ENCODE measurements around the gene GLTP.

Gene GLTP

DNA sequence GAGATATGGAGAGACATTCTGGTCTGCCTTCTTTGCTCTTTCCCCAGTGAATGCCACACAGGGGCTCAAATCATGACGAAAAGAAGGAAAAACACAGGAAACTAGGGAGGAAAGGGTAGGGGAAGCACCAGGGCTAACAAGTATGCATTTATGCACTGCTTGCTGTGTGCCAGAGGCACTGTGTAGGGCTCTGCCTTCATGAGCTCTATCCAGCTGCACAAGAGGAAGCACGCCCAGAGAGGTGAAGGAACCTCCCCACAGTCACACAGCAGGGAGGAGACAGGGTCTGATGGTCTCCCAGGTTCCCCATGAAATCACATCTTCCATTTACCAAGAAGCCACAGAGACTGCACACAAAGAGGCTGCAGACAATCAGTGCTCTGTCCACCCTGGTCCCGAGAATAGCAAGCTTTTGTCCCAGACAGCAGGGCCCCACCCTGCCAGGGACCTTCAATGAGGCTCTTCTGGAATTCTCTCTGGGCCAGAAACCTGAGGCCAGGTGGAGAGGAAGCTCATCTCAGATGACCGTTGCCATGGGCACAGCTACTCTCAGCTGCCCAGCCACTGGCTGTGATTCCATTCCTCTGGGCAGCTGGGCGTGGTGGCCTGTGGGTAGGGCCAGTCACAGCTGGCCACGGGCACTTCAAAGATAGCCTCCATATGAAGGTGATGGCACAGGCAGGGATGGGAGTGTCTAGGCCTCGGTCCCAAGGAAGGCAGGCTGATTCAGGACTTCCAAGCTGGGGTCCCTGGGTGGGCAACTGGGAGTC is 39.9 kb downstream of the GLTP start:
- no peak for DNase-seq

- no peak for DNase-seq
These were observed 40.9 kb downstream of the GLTP start for GRCh38 chr12:109839444-109839843.

DNA sequence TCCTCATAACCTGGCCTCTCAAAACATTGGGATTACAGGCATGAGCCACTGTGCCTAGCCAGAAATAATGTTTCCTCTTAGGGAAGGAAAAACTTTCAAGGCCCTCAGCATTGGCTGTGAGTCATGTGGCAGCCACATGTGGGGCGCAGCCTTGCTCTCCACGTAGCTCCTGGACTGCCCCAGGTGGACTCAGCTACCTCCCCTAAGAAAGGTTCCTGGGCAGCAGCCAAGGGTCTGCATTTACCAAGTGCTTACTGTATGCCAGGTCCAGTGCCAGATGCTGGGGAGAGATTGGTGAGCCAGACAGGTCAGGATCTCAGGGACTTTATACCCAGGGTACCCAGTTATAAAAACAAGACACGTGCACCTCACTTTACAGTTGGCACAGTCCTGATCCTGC is 43.4 kb downstream of the GLTP start:
- DNase-seq: no peak

DNA sequence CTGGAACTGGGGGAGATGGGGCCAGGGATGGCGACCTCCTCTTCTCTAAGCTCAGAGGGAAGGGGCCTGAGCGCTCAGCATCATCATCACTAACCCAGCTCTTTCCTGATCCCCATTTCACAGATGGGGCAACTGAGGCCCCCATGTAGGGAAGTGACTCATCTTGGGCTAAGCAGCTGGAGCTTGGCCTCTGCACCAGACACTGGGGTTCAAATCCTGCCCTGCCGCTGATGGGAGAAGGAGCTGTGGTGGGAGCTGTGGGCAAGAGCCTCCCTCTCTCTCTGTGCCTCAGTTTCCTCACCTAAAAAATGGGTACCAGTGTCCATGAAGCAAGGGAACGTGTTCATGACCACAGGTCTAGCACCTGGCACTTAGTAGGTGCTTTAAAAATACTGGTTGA is 44.5 kb downstream of the GLTP start:
- no peak for DNase-seq

- no peak for DNase-seq
These were observed 46.8 kb downstream of the GLTP start, which contains the start of gene TRPV4 for GRCh38 chr12:109833307-109834189. Gene TRPV4, minus strand, starts transcription at chr12:109833398. Its CDS starts 18,602 bp downstream, at chr12:109814796.

DNA sequence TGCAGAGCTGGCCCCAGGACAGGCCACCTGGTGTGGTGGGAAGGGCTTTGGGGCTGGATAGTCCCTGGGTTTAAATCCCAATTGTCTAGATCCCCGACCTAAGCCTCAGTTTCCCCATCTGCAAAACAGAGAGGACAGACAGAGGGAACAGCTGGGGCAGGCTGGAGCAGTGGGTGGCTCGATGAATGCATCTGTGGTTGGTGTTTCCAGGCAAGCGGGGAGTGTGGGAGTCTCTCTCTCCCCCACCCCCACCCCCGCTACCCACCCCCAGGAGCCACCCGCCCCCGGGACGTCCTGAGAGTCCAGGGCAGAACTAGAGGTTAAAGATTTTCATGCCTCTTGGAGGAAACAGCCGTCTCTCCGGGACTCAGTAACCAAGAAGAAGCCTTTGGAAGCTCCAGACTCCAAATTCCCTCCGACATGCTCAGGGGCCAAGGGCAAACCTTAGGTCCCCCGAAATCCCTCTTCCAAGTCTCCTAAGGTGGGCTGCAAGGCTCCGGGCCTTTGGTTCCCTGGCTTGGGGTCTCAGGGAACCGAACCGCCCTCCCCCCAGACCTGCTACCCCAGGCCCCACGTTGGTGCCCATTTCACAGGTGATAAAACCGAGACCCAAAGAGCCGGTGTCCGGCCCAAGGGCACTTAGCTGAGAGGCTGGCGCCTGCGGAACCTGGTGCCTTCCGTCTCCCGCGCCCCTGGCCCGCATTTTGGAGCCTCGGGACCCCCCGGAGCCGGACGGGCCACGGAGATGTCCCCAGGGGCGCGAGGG is 47.6 kb downstream of the GLTP start:
- DNase-seq: no peak

GRCh38 chr12:109831929-109832328 is 48.4 kb downstream of the GLTP start:
- no peak for DNase-seq

- no peak for DNase-seq
These were observed 49.0 kb downstream of the GLTP start for GRCh38 chr12:109831365-109831764.

DNA sequence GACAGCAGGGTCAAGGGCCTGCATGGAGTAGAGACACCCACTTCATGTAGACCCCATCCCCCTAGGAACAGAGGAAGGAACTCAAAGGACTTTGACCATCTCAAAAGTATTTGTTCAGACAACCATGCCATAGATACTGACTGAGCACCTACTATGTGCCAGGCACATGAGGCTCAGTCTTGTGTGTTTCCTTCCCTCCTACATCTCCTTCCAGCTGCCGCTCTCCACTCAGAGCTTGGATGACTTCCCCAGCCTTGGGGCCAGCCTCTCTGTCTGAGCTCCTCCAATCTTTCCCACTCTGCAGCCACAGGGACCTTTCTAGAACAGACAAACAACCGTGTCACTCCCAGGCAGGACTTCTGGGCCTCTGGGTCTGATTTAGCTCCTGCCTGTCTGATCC is 49.6 kb downstream of the GLTP start:
- no peak for DNase-seq

DNA sequence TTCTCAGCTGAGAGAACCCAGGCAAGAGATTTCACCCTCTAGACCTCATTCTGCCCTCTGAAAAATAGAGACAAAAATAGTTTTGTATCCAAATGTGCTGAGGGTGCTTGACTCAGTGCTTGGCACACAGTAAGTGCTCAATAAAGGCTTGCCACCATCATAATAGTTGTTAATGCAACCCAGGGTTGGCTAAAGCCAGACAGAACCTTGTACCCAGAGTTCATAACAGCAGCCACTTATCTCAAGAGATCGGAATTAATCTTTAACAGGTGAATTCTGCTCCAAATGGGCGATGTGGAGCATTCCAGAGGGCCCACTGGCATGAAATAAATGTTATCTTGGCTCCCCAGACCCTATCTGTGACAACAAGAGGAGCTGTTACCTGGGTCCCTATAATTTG is 50.1 kb downstream of the GLTP start:
- DNase-seq: no peak

DNA sequence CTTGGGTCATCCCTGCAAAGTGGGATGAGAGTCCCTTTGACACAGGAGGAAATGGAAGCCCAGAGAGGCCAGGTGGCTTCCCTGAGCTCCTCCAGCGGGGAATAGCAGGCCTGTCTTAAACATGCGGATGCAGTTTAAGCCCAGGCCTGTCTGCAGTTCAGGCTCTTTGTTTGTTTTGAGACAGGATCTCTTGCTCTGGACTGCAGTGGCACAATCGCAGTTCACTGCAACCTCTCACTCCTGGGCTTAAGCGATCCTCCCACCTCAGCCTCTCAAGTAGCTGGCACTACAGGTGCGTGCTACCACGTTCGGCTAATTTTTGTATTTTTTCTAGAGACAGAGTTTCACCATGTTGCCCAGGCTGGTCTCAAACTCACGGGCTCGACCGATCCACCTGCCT is 50.7 kb downstream of the GLTP start:
- DNase-seq: no peak

DNA sequence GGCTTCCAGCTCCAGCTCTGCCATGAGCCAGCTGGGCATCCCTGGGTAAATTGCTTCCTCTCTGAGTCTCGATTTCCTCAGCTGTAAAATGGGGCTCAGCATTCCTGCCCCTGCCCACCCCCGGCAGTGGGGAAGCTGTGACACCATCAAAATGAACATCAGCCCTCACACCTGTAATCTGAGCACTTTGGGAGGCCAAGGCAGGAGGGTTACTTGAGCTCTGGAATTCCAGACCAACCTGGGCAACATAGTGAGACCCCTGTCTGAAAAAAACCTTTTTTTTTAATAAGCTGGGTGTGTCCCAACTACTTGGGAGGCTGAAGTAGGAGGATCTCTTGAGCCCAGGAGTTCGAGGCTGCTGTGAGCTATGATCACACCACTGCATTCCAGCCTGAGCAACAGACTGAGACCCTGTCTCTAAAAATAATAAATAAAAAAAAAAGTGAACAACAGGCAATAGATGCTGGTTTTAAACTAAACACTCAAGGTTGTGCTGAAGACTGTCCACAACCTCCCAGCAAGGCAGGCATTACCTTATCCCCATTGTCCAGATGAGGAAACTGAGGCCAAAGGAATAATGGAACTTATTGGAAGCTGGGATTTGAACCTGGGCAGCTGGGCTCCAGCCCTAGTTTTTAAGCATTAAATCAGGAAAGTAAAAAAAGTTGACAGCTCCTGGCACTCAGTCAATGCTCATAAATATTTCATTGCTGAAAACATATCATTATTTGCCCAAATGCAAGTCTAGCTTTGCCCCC is 51.4 kb downstream of the GLTP start:
- DNase-seq: no peak

- DNase-seq: no peak
These were observed 52.5 kb downstream of the GLTP start for GRCh38 chr12:109827566-109828550.

DNA sequence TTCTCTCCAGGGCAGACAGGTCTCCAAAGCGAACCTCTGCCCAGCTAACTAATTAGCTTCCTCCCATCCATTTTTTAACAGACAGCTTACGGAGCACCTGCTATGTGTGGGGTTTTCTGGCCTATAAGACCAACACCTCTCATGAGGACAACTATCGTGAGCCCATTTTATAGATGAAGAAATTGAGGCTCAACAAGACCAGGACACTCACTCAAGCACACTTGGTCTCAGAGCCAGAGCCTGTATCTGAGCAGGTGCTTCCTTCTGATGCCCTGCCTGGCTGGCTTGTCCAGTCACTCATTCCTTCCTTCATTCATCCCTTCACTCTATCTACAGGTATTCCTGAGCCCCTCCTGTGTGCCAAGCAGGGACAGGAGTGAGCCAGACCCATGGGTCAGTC is 53.3 kb downstream of the GLTP start:
- DNase-seq: no peak

DNA sequence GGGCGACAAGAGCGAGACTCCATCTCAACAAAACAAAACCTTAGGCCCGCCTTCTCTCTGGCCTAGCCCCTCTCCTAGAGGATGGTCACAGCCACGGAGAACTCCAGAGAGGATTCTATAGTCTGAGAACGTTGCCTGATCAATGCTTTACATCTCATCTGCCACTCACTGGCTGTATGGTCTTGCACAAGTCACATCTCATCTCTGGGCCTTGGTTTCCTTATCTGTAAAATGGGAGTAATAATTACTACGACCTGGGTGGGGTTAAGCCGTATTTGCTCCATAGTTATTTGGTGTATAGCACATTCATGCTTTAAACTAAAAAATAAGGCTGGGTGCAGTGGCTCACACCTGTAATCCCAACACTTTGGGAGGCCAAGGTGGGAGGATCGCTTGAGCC is 55.6 kb downstream of the GLTP start:
- no peak for DNase-seq

DNA sequence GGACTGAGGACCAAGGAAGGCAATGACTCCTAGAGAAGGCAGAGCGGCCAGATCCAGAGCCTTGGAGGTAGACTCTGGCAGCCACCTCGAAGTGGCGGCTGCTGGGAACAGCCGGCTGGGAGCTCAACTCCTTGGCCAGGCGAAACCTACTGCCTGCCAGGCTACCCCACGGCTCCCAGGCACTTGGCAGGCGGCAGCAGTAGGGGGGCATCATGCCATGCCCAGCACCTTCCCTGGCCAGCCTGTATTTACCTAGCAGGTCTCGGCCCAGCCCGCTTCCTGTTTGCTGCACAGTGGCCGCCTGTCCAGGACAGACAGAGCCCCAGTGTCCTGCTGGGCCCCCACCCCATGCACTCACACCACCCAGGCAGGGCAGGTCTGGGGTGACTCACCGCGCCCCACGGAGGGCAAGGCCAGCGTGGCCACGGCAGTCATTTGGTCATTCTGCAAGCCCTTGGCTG is 57.4 kb downstream of the GLTP start:
- DNase-seq: no peak

DNA sequence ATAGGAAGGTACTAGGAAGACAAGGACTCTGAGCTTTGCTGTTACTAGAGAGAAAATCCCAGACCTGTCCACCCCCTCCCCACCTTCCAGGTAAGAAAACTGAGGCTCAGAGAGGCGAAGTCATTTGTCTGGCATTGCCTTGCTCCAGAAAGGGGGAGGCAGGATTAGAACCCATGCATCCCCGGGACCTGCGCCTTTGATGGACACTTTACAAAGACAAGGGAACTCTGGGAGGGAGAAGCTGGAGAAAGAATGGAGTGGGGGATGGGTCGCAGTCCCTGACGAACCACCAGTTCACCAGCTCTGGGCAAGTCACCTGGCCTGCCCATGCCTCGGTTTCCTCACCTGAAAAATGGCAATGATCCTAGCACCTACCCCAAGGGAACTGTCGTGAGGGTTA is 57.9 kb downstream of the GLTP start:
- DNase-seq: no peak

DNA sequence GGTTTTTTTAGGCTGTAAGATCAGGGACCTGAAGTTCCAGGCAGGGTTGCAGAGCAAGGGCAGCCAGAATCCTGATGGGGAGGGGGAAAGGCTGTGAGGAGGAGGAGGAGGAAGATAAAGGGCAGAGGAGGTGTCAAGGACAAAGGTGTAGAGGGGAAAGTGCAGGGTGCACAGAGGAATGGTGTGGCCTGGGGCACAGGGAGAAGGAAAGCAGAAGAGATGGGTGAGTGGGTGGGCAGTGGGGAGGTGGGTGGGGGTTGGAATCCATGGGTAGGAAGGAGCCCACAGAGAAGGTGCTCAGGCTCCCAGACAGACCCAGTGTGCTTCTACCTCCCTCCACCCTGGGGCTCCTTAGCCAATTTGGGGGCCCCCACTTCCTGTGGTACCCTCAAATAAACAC is 58.4 kb downstream of the GLTP start:
- DNase-seq: no peak

GRCh38 chr12:109820816-109821381 is 59.4 kb downstream of the GLTP start:
- no peak for DNase-seq

DNA sequence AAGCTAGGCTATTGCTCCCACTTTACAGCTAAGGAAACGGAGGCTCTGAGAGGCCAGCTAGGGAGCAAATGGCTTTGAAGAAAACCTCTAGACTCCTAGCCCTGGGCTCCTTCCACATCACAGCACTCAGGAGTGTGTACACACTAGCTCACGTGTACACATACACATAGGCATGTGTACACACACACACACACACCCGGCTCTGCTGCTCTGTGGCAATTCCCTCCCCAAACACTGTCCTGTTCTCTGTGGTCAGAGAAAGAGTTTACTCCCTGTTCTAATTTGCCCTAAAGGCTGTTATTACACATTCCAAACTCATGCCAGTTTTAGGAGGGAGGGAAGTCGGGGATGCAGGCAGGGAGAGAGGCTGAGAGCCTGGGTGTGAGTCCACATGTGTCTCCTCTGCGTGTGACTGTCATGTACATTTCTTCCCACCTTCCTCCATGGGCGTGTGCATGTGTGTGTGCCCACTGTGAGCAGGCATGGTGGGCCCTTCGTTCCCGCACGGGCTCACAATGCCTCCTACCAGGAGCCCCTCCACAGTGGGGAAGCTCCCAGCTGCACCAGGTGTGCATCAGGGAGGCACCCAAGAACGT is 61.3 kb downstream of the GLTP start:
- DNase-seq: no peak

All from stimulated activated naive CD4-positive, alpha-beta T cell treated with Interleukin-2 at 50 U/mL for 16 hours (primary cell).